HG03521 (cell line): ENCODE data around the gene BTBD9.
"Not testable (repeated sequence)": the region's sequence is repeated elsewhere in the genome, so short reads cannot be mapped to it uniquely, and the experiment has no call there.

Experiments
- ATAC-seq: cut with Tn5 transposase; IDR thresholded peaks from one replicate; pipeline ENCODE4 v1.9.1; 2021; ENCODE audit warnings: mild to moderate bottlenecking, moderate library complexity; ENCODE audit not compliant: unreplicated experiment

The BTBD9 gene

GRCh38 chr6:38352636-38353035, 287.1 kb downstream of the BTBD9 start:
- no peak for ATAC-seq

- ATAC-seq, result no peak
Observed at GRCh38 chr6:38350942-38351341, 288.8 kb downstream of the BTBD9 start.

DNA sequence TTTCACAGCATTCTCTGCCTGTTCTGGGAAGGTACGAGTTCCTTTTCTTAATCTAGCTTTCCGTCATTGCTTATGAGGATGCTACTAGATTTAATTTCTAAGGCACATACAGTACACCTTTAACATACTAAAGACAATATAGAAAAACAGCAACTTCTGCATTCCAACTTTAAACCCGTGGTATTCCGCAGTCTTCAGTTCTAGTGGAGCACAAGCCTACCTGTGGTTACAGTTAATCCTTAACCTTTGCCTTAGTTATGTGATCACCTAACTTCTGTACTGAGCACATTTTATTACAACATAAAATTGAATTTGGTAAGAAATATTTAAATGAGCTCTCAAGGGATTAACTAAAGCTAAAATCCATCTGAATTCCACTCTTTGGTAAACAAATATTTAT, 289.5 kb downstream of the BTBD9 start:
- ATAC-seq, result no peak

DNA sequence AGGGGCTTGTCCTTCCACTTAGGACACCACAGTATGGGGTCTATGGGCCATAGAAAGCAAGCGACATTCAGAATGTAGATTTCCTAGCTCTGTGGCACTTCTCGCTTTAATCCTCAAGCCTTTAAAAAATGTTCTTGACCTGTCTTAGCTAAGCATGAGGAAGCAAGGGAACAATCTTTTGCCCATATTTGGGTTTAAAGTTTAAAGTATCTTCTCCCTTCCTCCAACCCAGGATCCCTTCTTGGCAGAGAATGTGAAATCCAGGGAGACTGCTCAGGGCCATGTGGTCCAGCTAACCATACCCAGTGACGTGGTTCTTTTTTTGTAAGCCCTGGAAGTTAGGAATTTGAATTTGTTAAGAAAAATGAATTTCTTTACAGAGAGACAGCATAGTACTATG, 289.9 kb downstream of the BTBD9 start:
- no peak for ATAC-seq

DNA sequence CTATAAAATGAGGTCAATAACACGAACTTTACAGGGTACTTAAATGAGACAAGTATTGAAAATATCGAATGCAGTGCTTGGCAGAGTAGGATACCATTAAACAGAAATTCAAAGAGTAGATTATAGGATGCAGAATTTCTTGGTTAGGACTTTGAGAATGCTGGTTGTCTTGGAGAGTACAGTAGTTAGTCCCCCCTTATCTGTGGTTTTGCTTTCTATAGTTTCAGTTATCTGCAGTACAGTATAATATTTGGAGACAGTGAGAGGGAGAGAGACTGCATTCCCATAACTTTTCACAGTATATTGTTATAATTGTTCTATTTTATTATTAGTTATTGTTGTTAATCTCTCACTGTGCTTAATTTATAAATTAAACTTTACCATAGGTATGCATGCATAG, 290.5 kb downstream of the BTBD9 start:
- ATAC-seq, result no peak

DNA sequence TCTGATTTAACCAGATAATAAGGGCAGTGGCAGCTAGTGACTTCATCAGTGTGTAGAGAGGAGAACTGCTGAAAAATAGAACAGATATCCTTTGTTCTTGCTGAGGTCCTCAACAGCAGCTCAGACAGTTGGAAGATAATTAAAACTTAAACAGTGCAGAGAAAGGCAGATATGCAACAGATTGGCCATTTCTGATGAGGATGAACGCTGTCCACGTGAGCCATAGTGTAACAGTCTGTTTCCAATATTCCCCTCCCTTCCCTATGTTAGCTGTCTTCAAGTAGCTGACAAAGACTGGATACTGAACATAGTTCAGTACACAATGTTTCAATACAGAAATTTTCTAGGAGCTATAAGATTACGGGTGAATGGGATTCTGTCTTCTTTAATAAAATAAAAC, 291.4 kb downstream of the BTBD9 start:
- no peak for ATAC-seq

DNA sequence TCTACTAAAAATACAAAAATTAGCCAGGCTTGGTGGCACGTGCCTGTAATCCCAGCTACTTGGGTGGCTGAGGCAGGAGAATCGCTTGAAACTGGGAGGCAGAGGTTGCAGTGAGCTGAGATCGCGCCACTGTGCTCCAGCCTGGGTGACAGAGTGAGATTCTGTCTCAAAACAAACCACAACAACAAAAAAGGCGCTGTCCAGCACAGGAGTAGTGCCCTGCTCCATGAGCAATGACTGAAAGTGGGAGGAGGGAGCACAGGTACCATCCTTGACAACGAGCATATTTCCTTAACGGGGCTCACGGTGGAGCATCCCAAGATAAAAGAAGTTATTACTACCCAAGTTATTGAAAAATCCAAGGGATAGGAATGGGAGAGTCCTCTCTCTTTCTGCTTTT, 291.9 kb downstream of the BTBD9 start:
- ATAC-seq, result not testable (repeated sequence)

GRCh38 chr6:38346291-38347079, 293.2 kb downstream of the BTBD9 start:
- no peak for ATAC-seq

GRCh38 chr6:38345586-38345985, 294.1 kb downstream of the BTBD9 start:
- no peak for ATAC-seq

DNA sequence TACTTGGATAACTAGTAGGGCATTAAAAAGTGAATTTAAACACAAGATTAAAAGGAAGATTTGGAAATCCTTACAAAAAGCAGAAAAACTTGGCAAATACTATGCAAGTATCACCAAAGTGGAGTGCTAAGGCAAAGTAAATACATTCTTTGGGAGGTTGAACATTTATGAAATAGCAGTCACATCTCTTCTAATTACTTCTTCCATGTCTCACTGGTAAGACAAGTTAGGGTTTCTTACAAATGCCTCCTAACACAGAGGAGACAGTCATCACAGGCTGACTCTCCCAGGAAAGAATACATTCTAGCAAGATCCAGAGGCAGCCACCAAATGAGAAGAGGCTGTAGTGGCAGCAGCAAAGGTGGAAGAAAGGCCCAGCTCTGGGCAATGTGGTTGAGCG, 298.2 kb downstream of the BTBD9 start:
- no peak for ATAC-seq

GRCh38 chr6:38339914-38340313, 299.8 kb downstream of the BTBD9 start:
- no peak for ATAC-seq

DNA sequence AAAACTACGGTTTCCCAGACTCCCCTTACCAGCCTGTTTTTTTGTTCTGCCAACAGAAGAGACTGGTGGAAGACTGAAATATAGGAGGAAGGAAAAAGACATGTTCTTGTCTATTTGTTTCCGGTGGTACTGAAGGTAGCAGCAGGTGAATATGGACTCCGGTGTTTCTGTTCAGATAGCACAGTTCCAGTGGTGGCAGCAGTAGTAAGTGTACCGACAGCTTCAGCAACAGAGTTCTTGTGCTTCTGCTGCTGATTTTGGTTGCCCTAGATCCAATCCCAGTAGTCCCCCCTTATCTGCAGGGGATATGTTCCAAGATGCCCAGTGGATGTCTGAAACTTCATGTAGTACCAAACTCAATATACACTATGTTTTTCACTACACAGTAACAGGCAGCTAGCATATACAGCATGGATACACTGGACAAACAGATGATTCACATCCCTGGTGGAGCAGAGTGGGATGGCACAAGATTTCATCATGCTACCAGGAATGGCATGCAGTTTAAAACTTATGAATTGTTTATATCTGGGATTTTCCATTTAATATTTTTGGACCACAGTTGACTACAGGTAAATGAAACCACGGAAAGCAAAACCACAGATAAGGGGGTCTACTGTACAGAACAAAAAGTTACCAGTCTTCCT, 301.8 kb downstream of the BTBD9 start:
- no peak for ATAC-seq

GRCh38 chr6:38336922-38337321, 302.8 kb downstream of the BTBD9 start:
- no peak for ATAC-seq

DNA sequence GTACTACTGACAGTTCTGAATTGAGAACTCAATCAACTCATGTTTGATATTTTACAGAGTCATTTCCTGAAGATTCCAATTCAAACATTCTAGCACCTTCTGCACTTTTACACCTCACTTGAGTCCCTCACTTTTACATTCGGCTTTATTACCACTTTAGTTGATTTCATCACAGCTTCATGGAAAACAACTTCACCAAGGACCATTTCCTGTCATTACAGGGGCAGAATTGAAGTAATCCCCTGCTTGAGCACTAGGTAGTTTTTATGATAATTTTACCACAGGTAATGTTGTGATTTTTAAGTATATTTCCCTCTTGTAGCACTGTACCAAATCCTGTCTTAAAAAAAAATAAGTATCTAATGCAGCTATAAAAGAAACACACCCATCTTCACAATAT, 312.9 kb downstream of the BTBD9 start:
- no peak for ATAC-seq

GRCh38 chr6:38323216-38323615, 316.5 kb downstream of the BTBD9 start:
- no peak for ATAC-seq

DNA sequence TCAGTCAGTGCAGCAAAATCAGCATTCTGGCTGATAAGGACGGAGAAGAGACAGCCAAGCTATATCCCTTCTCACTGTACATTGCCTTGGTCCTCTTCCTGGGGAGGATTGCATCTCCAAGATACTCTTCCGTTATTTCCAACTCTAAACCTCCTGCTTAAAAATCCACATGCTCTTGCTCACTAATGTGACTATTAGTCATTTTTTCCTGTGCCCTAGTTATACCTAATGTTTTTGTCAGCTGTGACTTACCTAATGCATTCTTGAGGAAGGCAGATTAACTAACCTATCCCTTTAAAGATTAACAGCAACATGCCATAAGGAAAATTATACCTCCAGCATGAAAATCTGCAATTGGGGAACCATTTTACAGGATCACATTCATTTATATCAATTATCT, 317.6 kb downstream of the BTBD9 start:
- ATAC-seq, result no peak

DNA sequence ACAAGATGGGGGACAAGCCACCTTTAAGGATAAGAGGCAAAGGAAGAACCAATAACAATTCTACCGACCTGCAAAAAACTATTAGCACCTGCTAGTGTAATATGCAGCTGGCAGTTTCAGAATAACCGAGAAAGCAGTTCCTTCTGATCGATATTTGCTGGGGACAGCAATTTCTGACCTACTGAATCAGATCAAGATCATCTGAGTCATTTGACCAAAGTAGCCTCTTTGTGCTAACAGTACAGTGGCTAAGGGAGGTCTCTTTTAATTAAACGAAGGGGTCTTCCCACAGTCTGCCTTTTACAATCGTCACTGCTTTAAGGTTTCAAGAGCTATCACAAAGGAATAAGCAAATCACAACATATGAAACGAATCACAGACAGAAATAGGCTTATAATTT, 318.9 kb downstream of the BTBD9 start:
- no peak for ATAC-seq

DNA sequence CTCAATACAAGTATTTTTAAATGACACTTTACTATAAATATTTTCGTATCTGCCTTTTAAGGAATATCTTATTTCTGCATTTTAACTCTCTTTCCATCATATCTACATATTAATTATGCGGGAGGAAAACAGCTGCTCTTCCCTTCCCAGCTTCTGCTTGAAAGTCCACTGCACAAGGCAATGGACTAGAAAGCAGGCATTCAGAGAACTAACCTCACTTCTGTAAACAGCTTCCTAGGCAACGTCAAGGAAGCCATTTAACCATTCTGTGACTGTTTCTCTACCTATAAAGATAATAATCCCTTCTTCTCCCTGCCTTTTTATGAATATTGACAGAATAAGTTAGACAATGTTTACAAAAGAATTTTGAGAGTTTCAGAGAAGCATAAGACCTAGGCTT, 319.4 kb downstream of the BTBD9 start:
- ATAC-seq, result no peak

DNA sequence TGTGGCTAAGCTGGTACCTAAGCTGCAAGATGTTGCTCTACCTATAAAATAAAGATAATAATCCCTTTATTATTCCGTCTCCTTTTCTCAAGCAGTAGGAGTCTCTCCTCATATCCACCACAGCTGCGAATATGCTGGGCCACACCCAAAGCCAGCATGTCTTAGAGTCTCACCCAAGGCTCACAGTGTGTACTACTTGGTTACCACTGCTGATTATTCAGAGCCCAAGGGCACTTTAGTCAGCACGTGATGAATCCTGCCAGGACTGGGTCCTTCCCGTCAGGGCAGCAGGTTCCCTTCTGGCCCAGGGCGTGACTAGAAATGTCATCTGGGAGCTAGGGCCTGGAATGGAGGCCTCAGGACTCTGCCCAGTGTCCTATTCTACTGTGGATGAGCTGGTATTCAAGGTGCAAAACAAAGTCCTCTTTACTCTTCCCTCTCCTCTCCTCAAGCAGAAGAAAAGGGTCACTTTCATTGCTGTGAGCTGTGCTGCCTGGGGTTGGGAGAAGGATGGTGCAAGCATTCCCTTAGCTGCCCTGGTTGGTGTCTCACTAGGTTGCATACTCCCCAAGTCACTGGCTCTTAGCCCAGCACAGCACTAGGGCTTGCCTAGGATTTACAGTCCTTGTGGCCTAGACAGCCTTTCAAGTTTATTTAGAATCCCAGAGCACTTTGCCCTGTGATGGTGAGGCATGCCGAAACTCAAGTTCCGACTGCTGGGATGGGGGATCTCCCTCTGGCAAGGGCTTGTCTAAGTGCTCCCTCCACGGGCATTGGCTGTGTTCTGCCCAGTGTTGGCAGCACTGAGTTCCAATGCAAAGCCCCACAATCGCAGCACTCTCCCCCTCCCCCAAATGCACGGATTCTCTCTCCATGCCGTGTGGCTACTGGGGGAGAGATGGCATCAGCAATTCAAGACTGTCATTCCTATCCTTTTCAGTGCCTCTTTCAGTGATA, 320.2 kb downstream of the BTBD9 start:
- ATAC-seq, result no peak

DNA sequence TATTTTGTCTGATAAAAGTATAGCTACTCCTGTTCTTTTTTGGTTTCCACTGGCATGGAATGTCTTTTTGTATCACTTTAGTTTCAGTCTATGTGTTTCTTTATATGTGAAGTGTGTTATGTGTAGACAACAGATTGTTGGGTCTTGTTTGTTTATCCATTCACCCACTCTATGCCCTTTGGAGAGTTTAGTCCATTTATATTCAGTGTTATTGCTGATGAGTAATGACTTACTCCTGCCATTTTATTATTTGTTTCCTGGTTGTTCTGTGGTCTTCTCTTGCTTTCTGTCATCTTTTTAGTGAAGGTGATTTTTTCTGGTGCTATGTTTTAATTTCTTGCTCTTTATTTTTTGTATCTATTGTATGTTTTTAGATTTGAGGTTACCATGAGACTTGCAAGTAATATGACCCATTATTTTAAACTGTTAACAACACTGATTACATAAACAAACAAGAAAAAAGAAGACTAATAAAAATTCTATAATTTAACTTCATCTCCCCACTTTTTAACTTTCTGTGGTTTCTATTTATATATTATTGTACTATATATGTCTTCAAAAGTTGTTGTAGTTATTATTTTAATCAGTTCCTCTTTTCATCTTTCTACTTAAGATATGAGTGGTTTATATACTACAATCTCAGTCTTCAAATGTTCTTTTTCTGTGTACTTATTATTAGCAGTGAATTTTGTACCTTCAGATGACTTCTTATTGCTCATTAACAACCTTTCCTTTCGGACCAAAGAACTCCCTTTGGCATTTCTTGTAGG, 323.4 kb downstream of the BTBD9 start:
- ATAC-seq, result no peak

- ATAC-seq, result no peak
Observed at GRCh38 chr6:38311201-38311600, 328.5 kb downstream of the BTBD9 start.
